PFSK-1 (cell line): ENCODE measurements around the gene IL1RAP.

Experiments used
- FOXP2 ChIP-seq: optimal IDR thresholded peaks from 2 replicates; pipeline ENCODE3; 2011; ENCODE audit warnings: borderline replicate concordance, control low read depth, inconsistent platforms; ENCODE audit not compliant: insufficient read depth; ENCODE audit errors: extremely low read length, extremely low read depth
- POLR2AphosphoS5 ChIP-seq: IDR thresholded peaks from 2 replicates; pipeline ENCODE4 v1.6.1; 2012; ENCODE audit warnings: low read depth, mild to moderate bottlenecking, control low read depth, low read length, moderate library complexity
- SIN3A ChIP-seq: IDR thresholded peaks from 2 replicates; pipeline ENCODE4 v1.6.1; 2012; ENCODE audit warnings: mild to moderate bottlenecking, low read length, moderate library complexity, borderline replicate concordance; ENCODE audit not compliant: insufficient read depth
- TAF1 ChIP-seq: IDR thresholded peaks from 2 replicates; pipeline ENCODE4 v1.6.1; 2012; ENCODE audit warnings: low read length, control low read depth, borderline replicate concordance; ENCODE audit not compliant: insufficient read depth
- TF ChIP-seq, protein P1 (sequence below), 2 experiments: IDR thresholded peaks; 2 replicates each; pipeline versions ENCODE4 v1.6.1 to v1.8.0; 2011 to 2012; ENCODE audit warnings: low read depth in 2 of 2, low read length in 2 of 2, control low read depth in 1 of 2, inconsistent platforms in 1 of 2, mild to moderate bottlenecking in 1 of 2, moderate library complexity in 1 of 2; ENCODE audit not compliant: insufficient read depth in 1 of 2

The IL1RAP gene

DNA sequence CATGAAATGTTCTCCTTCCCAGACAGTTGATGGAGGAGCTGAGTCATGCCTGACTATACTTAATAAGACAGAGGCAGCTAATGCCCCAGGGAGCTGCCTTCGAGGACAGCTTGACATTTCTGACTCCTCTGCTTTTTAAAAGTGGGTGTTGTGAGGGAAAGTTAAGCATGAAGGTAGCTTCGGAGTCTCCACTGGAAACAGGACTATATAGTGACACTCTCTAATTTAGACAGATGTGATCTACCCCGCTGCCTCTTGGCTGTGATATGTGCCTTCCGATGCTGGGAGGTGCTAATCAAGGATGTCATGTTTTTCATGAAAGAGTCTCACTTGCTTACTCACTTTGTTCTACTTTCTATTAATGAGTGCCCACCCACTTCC, 72.7 kb downstream of the IL1RAP start:
- TF ChIP-seq FOXP2 (no peak), SIN3A (no peak), POLR2AphosphoS5 (no peak), TAF1 (no peak)
- TF ChIP-seq, protein P1, sequence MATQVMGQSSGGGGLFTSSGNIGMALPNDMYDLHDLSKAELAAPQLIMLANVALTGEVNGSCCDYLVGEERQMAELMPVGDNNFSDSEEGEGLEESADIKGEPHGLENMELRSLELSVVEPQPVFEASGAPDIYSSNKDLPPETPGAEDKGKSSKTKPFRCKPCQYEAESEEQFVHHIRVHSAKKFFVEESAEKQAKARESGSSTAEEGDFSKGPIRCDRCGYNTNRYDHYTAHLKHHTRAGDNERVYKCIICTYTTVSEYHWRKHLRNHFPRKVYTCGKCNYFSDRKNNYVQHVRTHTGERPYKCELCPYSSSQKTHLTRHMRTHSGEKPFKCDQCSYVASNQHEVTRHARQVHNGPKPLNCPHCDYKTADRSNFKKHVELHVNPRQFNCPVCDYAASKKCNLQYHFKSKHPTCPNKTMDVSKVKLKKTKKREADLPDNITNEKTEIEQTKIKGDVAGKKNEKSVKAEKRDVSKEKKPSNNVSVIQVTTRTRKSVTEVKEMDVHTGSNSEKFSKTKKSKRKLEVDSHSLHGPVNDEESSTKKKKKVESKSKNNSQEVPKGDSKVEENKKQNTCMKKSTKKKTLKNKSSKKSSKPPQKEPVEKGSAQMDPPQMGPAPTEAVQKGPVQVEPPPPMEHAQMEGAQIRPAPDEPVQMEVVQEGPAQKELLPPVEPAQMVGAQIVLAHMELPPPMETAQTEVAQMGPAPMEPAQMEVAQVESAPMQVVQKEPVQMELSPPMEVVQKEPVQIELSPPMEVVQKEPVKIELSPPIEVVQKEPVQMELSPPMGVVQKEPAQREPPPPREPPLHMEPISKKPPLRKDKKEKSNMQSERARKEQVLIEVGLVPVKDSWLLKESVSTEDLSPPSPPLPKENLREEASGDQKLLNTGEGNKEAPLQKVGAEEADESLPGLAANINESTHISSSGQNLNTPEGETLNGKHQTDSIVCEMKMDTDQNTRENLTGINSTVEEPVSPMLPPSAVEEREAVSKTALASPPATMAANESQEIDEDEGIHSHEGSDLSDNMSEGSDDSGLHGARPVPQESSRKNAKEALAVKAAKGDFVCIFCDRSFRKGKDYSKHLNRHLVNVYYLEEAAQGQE (IDR thresholded peaks at IDR 0.05; ENCODE audit: insufficient read depth in 1 of 2, low read depth in 2 of 2, low read length in 2 of 2) = no peak

DNA sequence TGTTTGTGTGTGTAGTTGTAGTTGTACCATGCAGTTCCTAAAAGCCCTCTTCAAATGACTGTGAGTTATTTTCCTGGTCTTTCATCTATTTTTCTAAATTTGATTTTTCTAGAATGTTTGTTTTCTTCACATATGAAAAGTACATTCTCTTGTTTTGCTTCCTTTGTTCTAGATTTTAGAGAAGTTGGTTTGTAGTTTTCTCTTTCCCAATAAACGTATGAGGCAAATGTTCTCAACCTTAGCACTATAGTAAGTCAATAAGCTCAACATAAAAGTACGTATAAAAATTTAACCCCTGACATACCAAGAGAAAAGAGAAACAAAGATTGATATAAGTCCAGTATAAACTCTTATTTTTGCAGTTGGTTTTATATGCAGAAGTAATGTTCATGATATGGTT, 74.7 kb downstream of the IL1RAP start:
- TF ChIP-seq FOXP2 = no peak
- TF ChIP-seq, protein P1 (IDR thresholded peaks at IDR 0.05; ENCODE audit: insufficient read depth in 1 of 2, low read depth in 2 of 2, low read length in 2 of 2) = no peak
- TF ChIP-seq TAF1 = no peak
- no peak for TF ChIP-seq SIN3A
- TF ChIP-seq POLR2AphosphoS5 = no peak

DNA sequence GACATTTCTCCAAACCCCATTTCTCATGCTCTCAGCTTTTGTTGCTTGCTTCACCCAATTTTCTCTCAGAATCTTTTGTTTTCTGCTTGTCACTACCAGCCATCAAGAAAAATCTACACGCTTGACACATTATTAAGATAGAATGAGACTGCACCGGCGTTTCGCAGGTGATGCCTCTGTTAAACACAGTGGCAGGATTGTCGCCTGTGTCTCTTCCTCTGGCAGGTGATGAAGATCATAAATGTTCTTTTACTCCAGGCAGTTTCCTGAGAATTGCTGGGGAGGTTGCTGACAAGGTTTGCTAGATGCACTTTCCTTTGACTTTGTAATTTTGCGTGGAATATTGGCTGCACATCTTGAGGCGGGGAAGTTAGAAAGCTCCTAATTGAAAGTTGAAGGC, 75.4 kb downstream of the IL1RAP start:
- TF ChIP-seq FOXP2 (no peak), SIN3A (no peak), POLR2AphosphoS5 (no peak), TAF1 (no peak)
- TF ChIP-seq, protein P1 (IDR thresholded peaks at IDR 0.05; ENCODE audit: insufficient read depth in 1 of 2, low read depth in 2 of 2, low read length in 2 of 2) = no peak

DNA sequence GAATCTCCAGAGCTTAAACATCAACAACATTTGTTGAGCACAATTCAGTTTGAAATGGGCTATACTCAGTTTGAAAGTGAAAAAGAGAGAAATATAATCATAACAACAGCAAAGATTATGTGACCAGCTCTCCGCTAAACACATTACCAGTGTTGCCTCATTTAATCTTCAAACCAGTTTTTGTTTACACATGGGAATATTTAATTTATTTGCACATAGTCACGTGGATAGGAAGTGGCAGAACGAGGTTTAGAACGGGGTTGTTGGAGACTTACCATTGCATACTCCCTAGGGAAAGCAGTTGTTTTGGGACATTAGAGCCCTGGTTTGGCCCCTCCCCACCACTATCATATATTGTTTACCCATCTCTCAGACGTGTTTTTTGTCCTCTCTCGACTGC, 77.2 kb downstream of the IL1RAP start:
- no peak for TF ChIP-seq FOXP2
- no peak for TF ChIP-seq TAF1
- TF ChIP-seq SIN3A = no peak
- TF ChIP-seq POLR2AphosphoS5 = no peak
- TF ChIP-seq, protein P1 (IDR thresholded peaks at IDR 0.05; ENCODE audit: insufficient read depth in 1 of 2, low read depth in 2 of 2, low read length in 2 of 2) = no peak

DNA sequence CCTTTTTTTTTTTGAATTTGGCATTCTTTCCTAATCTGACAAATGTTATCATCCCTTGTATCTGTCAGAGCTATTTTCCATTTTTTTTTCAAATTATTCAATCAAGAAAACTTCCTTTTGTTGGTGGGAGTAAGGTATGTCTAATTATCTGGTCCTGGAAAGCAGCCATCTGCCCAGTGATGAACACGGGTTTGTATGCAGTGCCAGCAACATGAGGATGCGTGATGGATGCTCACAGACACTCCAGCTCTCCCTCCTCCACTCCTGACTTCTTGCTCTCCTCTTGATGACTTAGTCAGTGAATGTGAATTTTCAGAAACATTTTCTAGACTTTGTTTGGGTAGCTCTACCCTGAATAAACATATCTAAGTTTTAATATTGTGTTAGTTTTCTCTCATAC, 79.2 kb downstream of the IL1RAP start:
- TF ChIP-seq SIN3A (no peak), POLR2AphosphoS5 (no peak), FOXP2 (no peak), TAF1 (no peak)
- TF ChIP-seq, protein P1 (IDR thresholded peaks at IDR 0.05; ENCODE audit: insufficient read depth in 1 of 2, low read depth in 2 of 2, low read length in 2 of 2) = no peak
